Esophagus muscularis mucosa (tissue), 4 donors: ENCODE results near the gene CYP24A1. TPM values are rescaled to one million over a fixed set of nuclear protein-coding genes. Genes with fewer than 3 reads are reported as not detected.
A peak's percentile ranks its signal among the peaks of the same experiment; 100 is the strongest.

Experiments used
- DNase-seq: peaks from one replicate; pipeline ENCODE4 v3.0.0-alpha.2; 2017; ENCODE audit errors: extremely low spot score
- H3K27ac ChIP-seq, 4 donors: fragments of 200-600 bp; sonication (generic); replicated peaks in 1 of 4; 1 replicate in 3 of 4; 2 replicates in 1 of 4; pipeline ENCODE4 v1.5.1; 2016 to 2019; ENCODE audit warnings: mild to moderate bottlenecking in 1 of 4
- H3K27me3 ChIP-seq, 4 donors: fragments of 200-600 bp; sonication (generic); one replicate each; pipeline versions ENCODE4 v1.5.1 to v1.6.0; 2016 to 2019
- H3K36me3 ChIP-seq, 4 donors: fragments of 200-600 bp; sonication (generic); one replicate each; pipeline ENCODE4 v1.5.1; 2016 to 2019
- H3K4me1 ChIP-seq, 4 donors: fragments of 200-600 bp; sonication (generic); one replicate each; pipeline ENCODE4 v1.5.1; 2016 to 2019
- H3K4me3 ChIP-seq, 4 donors: fragments of 200-600 bp; sonication (generic); 1 replicate in 2 of 4; 2 replicates in 2 of 4; pipeline ENCODE4 v1.5.1; 2016 to 2019; ENCODE audit warnings: mild to moderate bottlenecking in 4 of 4, moderate library complexity in 1 of 4
- H3K9me3 ChIP-seq, 4 donors: fragments of 200-600 bp; sonication (generic); 1 replicate in 3 of 4; 2 replicates in 1 of 4; pipeline ENCODE4 v1.5.1; 2016 to 2019
- CTCF ChIP-seq, 3 experiments: fragments of 200-600 bp in 2 of 3; fragments of 450-650 bp in 1 of 3; sonication (generic) in 2 of 3; IDR thresholded peaks; one replicate each; pipeline ENCODE4 v1.5.1; 2017 to 2019; ENCODE audit warnings: antibody characterized with exemption in 3 of 3, mild to moderate bottlenecking in 2 of 3, moderate library complexity in 1 of 3
- EP300 ChIP-seq: sonication (generic); formaldehyde crosslinking; IDR thresholded peaks from one replicate; pipeline ENCODE4 v1.6.1; 2017; ENCODE audit warnings: antibody characterized with exemption
- POLR2A ChIP-seq: fragments of 450-650 bp; IDR thresholded peaks from one replicate; pipeline ENCODE4 v1.6.1; 2017; ENCODE audit warnings: antibody characterized with exemption, moderate library complexity, mild to moderate bottlenecking, low read depth
- POLR2AphosphoS5 ChIP-seq, 2 donors: sonication (generic); formaldehyde crosslinking; IDR thresholded peaks; one replicate each; pipeline ENCODE4 v1.6.1; 2017; ENCODE audit warnings: antibody characterized with exemption in 2 of 2
- WGBS: methylation state at CpG from one replicate; pipeline ENCODE4 v1.1.5; 2018; 5-methylcytosine and 5-hydroxymethylcytosine counted together
- intact Hi-C: fragments of 100-400 bp; cut with DNase I; formaldehyde crosslinking; loops from one replicate; pipeline ENCODE4 v1.15.1; 2023
- total RNA-seq, 4 donors: library from RNA; depleted of rRNA; stranded (reverse); fragments of >200 nt; gene quantifications; one replicate each; pipeline versions ENCODE4 v1.1.0 to v1.2.1, GENCODE V29; 2016

Gene CYP24A1
- total RNA-seq: not detected

DNA sequence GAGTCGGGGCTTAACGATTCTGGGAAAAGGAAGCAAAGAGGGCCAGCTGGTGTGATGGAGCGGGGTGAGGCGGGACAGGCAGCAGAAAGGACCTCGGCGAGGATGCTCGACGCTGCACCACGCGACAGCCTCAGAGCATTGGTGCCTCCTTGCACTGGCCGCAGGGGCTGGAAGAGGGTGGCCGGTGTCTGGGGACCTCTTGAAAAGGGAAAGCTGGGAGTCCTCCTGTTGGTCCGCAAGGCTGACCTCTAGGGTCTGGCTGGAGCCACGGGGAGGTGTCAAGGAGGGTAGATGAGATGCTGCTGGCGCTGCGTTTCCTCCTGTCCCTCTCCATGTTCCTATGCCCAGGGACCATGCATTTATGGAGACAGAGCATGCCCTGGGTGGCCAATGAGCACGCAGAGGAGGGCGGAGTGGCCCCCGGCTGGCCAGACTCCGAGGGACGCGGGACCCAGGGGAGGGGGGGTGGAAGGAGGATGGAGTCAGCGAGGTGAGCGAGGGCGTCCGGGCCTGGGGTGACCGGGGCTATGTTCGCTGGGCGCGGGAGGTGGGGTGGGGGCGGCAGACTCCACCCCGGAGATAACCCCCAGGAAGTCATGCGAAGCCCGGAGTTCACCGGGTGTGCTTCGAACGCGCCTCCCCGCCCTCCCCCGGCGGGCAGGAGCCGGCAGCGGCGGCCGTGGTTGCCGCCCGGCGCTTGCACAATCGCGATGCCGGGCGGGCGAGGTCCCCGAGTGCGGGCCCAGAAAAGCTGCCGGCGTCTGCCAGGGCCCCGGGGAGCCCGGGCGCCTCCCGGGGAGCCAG, at the start of gene CYP24A1:
CYP24A1 (minus strand) TSS at position 334 of the 804 bp plus-strand sequence. CDS start 407 bp downstream, outside the sequence.
- Histone ChIP-seq H3K27me3 (peaks cover 0 to 89% (median 17%) of the 10 kb centered on the region in 4 donors), H3K4me3 (peak within 1 kb of the TSS in 3 of 4 donors; percentile 3 to 20 (median 18)), H3K9me3 (no peaks in the 10 kb centered on the region), H3K27ac (no peak within 1 kb of the TSS), H3K36me3 (no peaks in the 10 kb centered on the region), H3K4me1 (peaks cover 19 to 25% (median 20%) of the 10 kb centered on the region in 4 donors)
- intact Hi-C loops: no loop called here
- 3% methylated on average over 48 of the region's 61 CpGs for WGBS
- no peak for TF ChIP-seq EP300
- TF ChIP-seq POLR2A: no peak
- no peak for TF ChIP-seq CTCF (IDR thresholded peaks at IDR 0.05)
- TF ChIP-seq POLR2AphosphoS5 (IDR thresholded peaks at IDR 0.05): no peak
- no peak for DNase-seq

DNA sequence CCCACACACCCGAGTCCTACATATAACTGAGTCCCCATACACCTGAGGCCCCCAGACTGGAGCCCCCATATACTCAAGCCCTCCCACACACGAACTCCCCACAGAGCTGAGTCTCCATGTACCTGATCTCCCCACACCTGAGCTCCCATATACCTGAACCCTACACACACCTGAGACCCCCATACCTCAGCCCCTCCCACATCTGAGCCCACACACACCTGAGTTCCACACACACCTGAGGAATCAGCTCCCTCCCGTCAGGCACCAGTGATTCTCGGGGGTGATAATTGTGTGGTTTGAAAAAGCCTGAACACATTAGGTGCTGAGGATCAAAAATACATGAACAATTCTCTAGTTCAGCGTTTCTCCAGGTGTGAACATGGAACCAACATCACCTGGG, 49.5 kb upstream of the CYP24A1 start:
- no peak for TF ChIP-seq CTCF (IDR thresholded peaks at IDR 0.05)
- TF ChIP-seq POLR2AphosphoS5 (IDR thresholded peaks at IDR 0.05): no peak
- no peak for TF ChIP-seq EP300
- no peak for DNase-seq
- Histone ChIP-seq H3K4me1 (peaks cover 5 to 8% (median 6%) of the 10 kb centered on the region in 4 donors), H3K9me3 (no peaks in the 10 kb centered on the region), H3K27ac (no peak overlapping the region), H3K36me3 (no peaks in the 10 kb centered on the region), H3K4me3 (no peak overlapping the region), H3K27me3 (no peaks in the 10 kb centered on the region)
- 88% methylated on average over 5 of the region's 5 CpGs for WGBS
- intact Hi-C loops: loop anchor here (5.0 kb wide), 1 partner anchor 424 kb away; no protein-coding TSS in a partner anchor

DNA sequence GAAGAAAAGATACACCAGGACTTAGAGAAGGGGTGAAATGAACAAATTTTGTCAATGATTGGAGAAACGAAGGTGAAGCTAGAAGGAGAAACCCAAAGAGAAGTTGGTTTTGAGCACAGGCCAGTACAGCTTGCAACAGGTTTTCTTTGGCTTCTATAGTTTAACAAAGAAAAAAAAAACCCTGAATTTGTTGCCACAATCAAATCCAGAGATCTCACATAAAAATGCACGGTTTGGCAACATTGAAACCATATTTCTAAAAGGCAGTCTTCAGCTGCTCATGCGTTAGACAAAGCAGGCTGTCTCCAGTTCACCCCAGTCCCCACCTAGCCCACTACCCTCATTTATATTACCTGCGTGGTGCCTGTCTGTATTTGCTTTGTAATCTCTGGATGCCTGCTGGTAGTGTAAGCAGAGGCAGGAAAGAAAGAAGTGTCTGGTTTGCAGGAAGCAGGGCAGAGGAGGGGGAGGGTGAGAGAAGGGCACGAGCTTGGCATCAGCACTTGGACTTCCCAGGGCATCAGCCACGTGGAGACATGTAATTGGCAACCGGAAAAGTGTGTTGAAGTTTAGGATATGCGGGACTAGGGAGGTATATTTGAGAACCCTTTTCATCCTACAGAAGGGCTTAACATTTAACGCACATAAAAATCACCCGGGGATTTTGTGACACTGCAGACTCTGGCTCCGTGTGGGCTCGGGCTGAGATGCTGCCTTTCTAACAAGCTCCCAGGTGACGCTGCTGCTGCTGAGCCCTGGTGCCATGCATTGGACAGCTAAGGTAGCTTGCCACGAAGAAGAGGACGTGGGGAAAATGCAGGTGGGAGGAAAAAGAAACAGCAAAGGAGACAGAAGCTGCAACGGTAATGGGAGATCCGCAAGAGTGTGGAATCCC, 48.5 kb upstream of the CYP24A1 start:
- no peaks in the 10 kb centered on the region for H3K9me3 ChIP-seq
- WGBS: 64% methylated on average over 17 of the region's 17 CpGs
- intact Hi-C loops: loop anchor here (5.0 kb wide), 1 partner anchor 425 kb away; no protein-coding TSS in a partner anchor
- no peak for TF ChIP-seq EP300
- TF ChIP-seq POLR2A: no peak
- no peak for TF ChIP-seq CTCF (IDR thresholded peaks at IDR 0.05)
- TF ChIP-seq POLR2AphosphoS5 (IDR thresholded peaks at IDR 0.05): no peak
- H3K36me3 ChIP-seq: peaks cover 0 to 5% (median 2%) of the 10 kb centered on the region in 4 donors
- peaks cover 5 to 9% (median 6%) of the 10 kb centered on the region in 4 donors for H3K4me1 ChIP-seq
- H3K27ac ChIP-seq: no peak overlapping the region
- no peaks in the 10 kb centered on the region for H3K27me3 ChIP-seq
- DNase-seq: no peak
- H3K4me3 ChIP-seq: no peak overlapping the region

GRCh38 chr20:54221353-54221752, 47.6 kb upstream of the CYP24A1 start:
- peaks cover 0 to 14% (median 9%) of the 10 kb centered on the region in 4 donors for H3K36me3 ChIP-seq
- H3K27ac ChIP-seq: no peak overlapping the region
- H3K4me3 ChIP-seq: no peak overlapping the region
- no peak for TF ChIP-seq POLR2A
- no peak for TF ChIP-seq CTCF (IDR thresholded peaks at IDR 0.05)
- no peak for TF ChIP-seq EP300
- TF ChIP-seq POLR2AphosphoS5 (IDR thresholded peaks at IDR 0.05): no peak
- no peaks in the 10 kb centered on the region for H3K27me3 ChIP-seq
- 89% methylated on average over 4 of the region's 4 CpGs for WGBS
- DNase-seq: no peak
- intact Hi-C loops: loop anchor here (5.0 kb wide), 1 partner anchor 426 kb away; no protein-coding TSS in a partner anchor
- H3K9me3 ChIP-seq: no peaks in the 10 kb centered on the region
- H3K4me1 ChIP-seq: peaks cover 5 to 9% (median 6%) of the 10 kb centered on the region in 4 donors
